ENCODE results near the gene ENPP1. TPM values are rescaled to one million over a fixed set of nuclear protein-coding genes. Genes with fewer than 3 reads are reported as not detected.
"Not testable (repeated sequence)": the region's sequence is repeated elsewhere in the genome, so short reads cannot be mapped to it uniquely, and the experiment has no call there.

Gene ENPP1
- total and polyA plus RNA-seq, 2 donors (not counting 1 experiment from before 2014, with no cell fraction given), result 0.13 to 0.42 TPM

DNA sequence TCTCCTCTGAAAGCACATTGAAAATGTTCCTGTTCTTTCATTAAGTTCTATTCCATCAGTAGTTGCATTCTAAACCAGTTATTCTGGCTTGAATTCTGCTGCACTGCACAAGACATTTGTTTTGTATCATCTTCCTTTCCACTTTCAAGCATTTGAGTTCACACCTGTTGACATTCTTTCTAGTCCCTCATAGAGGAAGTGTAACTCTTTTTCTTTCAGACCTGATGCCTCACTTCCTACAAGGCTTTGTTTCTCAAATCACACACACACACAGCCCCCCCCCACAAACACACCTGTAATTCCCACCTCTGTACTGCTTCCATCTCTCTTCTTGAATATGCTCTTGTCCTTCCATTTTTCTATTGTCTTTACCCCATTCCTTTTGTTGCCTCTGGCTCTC, 92.4 kb downstream of the ENPP1 start:
- H3K4me3 ChIP-seq (ENCODE audit: control extremely low read depth in 1 of 5, extremely low read depth in 1 of 5, insufficient read depth in 1 of 5, low read depth in 2 of 5, low read length in 4 of 5), result no peak overlapping the region
- no peak overlapping the region for H3K4me2 ChIP-seq (replicated peaks; ENCODE audit: low read depth, low read length, poor library complexity, severe bottlenecking)
- CTCF ChIA-PET, result interaction anchor here (1.1 to 1.4 kb wide), 2 partner anchors 10 kb away, joined by 3 to 4 read pairs; no protein-coding TSS in a partner anchor
- no peaks in the 10 kb centered on the region for H3K79me2 ChIP-seq (ENCODE audit: control insufficient read depth, insufficient read depth, low read length)
- TF ChIP-seq, protein P1, sequence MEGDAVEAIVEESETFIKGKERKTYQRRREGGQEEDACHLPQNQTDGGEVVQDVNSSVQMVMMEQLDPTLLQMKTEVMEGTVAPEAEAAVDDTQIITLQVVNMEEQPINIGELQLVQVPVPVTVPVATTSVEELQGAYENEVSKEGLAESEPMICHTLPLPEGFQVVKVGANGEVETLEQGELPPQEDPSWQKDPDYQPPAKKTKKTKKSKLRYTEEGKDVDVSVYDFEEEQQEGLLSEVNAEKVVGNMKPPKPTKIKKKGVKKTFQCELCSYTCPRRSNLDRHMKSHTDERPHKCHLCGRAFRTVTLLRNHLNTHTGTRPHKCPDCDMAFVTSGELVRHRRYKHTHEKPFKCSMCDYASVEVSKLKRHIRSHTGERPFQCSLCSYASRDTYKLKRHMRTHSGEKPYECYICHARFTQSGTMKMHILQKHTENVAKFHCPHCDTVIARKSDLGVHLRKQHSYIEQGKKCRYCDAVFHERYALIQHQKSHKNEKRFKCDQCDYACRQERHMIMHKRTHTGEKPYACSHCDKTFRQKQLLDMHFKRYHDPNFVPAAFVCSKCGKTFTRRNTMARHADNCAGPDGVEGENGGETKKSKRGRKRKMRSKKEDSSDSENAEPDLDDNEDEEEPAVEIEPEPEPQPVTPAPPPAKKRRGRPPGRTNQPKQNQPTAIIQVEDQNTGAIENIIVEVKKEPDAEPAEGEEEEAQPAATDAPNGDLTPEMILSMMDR (IDR thresholded peaks at IDR 0.05), result no peak
- TF ChIP-seq EZH2 (IDR thresholded peaks at IDR 0.05; ENCODE audit: borderline replicate concordance, insufficient read depth, low read depth, low read length, poor library complexity, severe bottlenecking), result no peak
- intact Hi-C loops (cut with micrococcal nuclease), result no loop called here
- ATAC-seq (ENCODE audit: low read depth) (no peak), DNase-seq (no peak)
- POLR2A ChIA-PET, result no interaction called here
- H2AFZ ChIP-seq (ENCODE audit: insufficient read depth, low read depth, low read length, poor library complexity, severe bottlenecking), result no peak overlapping the region
- Mint-ChIP-seq H3K4me3 (no peak overlapping the region), H3K9me3 (ENCODE audit: insufficient read depth) (peaks cover 8% of the 10 kb centered on the region), H3K27me3 (peaks cover 18% of the 10 kb centered on the region), H3K4me1 (peaks cover 6% of the 10 kb centered on the region), H3K27ac (no peak overlapping the region)
- peaks cover 0 to 5% of the 10 kb centered on the region in 2 donors for H3K4me1 ChIP-seq (ENCODE audit: control insufficient read depth in 2 of 2, insufficient read depth in 2 of 2, low read length in 2 of 2)
- no peak overlapping the region for H3K9ac ChIP-seq (ENCODE audit: low read length)
- H3K27ac ChIP-seq (ENCODE audit: low read length in 2 of 2), result no peak overlapping the region
- no peaks in the 10 kb centered on the region for H3K27me3 ChIP-seq (replicated peaks in 1 of 4; ENCODE audit: control extremely low read depth in 1 of 4, control insufficient read depth in 3 of 4, insufficient read depth in 4 of 4, low read length in 3 of 4)
- no peaks in the 10 kb centered on the region for H4K20me1 ChIP-seq (ENCODE audit: control insufficient read depth, insufficient read depth, low read length, poor library complexity, severe bottlenecking)
- peaks cover 0 to 11% (median 5%) of the 10 kb centered on the region in 3 donors for H3K9me3 ChIP-seq (ENCODE audit: control extremely low read depth in 1 of 3, control insufficient read depth in 2 of 3, insufficient read depth in 1 of 3, low read length in 2 of 3)
- no peaks in the 10 kb centered on the region for H3K36me3 ChIP-seq (replicated peaks in 1 of 2; ENCODE audit: control extremely low read depth in 1 of 2, control insufficient read depth in 1 of 2, extremely low read depth in 1 of 2, insufficient read depth in 2 of 2, low read length in 1 of 2)

DNA sequence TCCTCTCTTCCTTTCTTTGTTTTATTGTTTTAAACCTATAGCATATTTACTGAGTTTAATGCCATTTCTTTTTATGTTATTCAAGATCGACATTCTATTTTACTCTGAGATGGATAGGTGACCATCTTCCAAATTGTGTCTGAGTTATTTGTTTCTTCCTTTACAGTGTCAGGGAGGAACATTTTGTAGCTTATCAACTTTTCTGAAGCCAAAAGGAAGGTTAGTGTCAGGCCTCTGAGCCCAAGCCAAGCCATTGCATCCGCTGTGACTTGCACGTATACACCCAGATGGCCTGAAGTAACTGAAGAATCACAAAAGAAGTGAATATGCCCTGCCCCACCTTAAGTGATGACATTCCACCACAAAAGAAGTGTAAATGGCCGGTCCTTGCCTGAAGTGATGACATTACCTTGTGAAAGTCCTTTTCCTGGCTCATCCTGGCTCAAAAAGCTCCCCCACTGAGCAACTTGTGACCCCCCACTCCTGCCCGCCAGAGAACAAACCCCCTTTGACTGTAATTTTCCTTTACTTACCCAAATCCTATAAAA, 93.6 kb downstream of the ENPP1 start:
- H3K27ac Mint-ChIP-seq; ATAC-seq (ENCODE audit: low read depth); H3K27ac ChIP-seq (ENCODE audit: low read length in 2 of 2); DNase-seq; H3K9ac ChIP-seq (ENCODE audit: low read length); H3K4me1 Mint-ChIP-seq; H2AFZ ChIP-seq (ENCODE audit: insufficient read depth, low read depth, low read length, poor library complexity, severe bottlenecking); H3K4me3 ChIP-seq (ENCODE audit: control extremely low read depth in 1 of 5, extremely low read depth in 1 of 5, insufficient read depth in 1 of 5, low read depth in 2 of 5, low read length in 4 of 5); H4K20me1 ChIP-seq (ENCODE audit: control insufficient read depth, insufficient read depth, low read length, poor library complexity, severe bottlenecking); H3K4me1 ChIP-seq (ENCODE audit: control insufficient read depth in 2 of 2, insufficient read depth in 2 of 2, low read length in 2 of 2); H3K9me3 Mint-ChIP-seq (ENCODE audit: insufficient read depth); H3K79me2 ChIP-seq (ENCODE audit: control insufficient read depth, insufficient read depth, low read length); H3K4me3 Mint-ChIP-seq; intact Hi-C loops (cut with micrococcal nuclease); H3K36me3 ChIP-seq (replicated peaks in 1 of 2; ENCODE audit: control extremely low read depth in 1 of 2, control insufficient read depth in 1 of 2, extremely low read depth in 1 of 2, insufficient read depth in 2 of 2, low read length in 1 of 2); H3K27me3 ChIP-seq (replicated peaks in 1 of 4; ENCODE audit: control extremely low read depth in 1 of 4, control insufficient read depth in 3 of 4, insufficient read depth in 4 of 4, low read length in 3 of 4); H3K4me2 ChIP-seq (replicated peaks; ENCODE audit: low read depth, low read length, poor library complexity, severe bottlenecking); POLR2A ChIA-PET: not testable (repeated sequence)
- 97% methylated on average over 4 of the region's 5 CpGs for WGBS (ENCODE audit: insufficient coverage)
- CTCF ChIA-PET, result interaction anchor here (1.4 kb wide), 1 partner anchor 8 kb away, joined by 3 read pairs; no protein-coding TSS in a partner anchor
- H3K9me3 ChIP-seq (ENCODE audit: control extremely low read depth in 1 of 3, control insufficient read depth in 2 of 3, insufficient read depth in 1 of 3, low read length in 2 of 3), result peaks cover 0 to 11% (median 5%) of the 10 kb centered on the region in 3 donors
- H3K27me3 Mint-ChIP-seq, result peaks cover 17% of the 10 kb centered on the region

- H3K27ac ChIP-seq (ENCODE audit: low read length in 2 of 2), result not testable (repeated sequence)
- peaks cover 21% of the 10 kb centered on the region for H3K27me3 Mint-ChIP-seq
These were observed 95.9 kb downstream of the ENPP1 start for GRCh38 chr6:131903734-131904133.

More at GRCh38 chr6:131903734-131904133, 95.9 kb downstream of the ENPP1 start:
- H2AFZ ChIP-seq (ENCODE audit: insufficient read depth, low read depth, low read length, poor library complexity, severe bottlenecking); H3K27me3 ChIP-seq (replicated peaks in 1 of 4; ENCODE audit: control extremely low read depth in 1 of 4, control insufficient read depth in 3 of 4, insufficient read depth in 4 of 4, low read length in 3 of 4); H3K27ac Mint-ChIP-seq; H3K79me2 ChIP-seq (ENCODE audit: control insufficient read depth, insufficient read depth, low read length); H3K36me3 ChIP-seq (replicated peaks in 1 of 2; ENCODE audit: control extremely low read depth in 1 of 2, control insufficient read depth in 1 of 2, extremely low read depth in 1 of 2, insufficient read depth in 2 of 2, low read length in 1 of 2); intact Hi-C loops (cut with micrococcal nuclease); H3K4me3 Mint-ChIP-seq; H3K9ac ChIP-seq (ENCODE audit: low read length); POLR2A ChIA-PET; H4K20me1 ChIP-seq (ENCODE audit: control insufficient read depth, insufficient read depth, low read length, poor library complexity, severe bottlenecking); H3K9me3 Mint-ChIP-seq (ENCODE audit: insufficient read depth); H3K9me3 ChIP-seq (ENCODE audit: control extremely low read depth in 1 of 3, control insufficient read depth in 2 of 3, insufficient read depth in 1 of 3, low read length in 2 of 3); DNase-seq; ATAC-seq (ENCODE audit: low read depth); H3K4me2 ChIP-seq (replicated peaks; ENCODE audit: low read depth, low read length, poor library complexity, severe bottlenecking); H3K4me1 ChIP-seq (ENCODE audit: control insufficient read depth in 2 of 2, insufficient read depth in 2 of 2, low read length in 2 of 2); H3K4me1 Mint-ChIP-seq; H3K4me3 ChIP-seq (ENCODE audit: control extremely low read depth in 1 of 5, extremely low read depth in 1 of 5, insufficient read depth in 1 of 5, low read depth in 2 of 5, low read length in 4 of 5): not testable (repeated sequence)
- WGBS (ENCODE audit: insufficient coverage), result 97% methylated on average over 4 of the region's 12 CpGs
- CTCF ChIA-PET, result interaction anchor here (0.7 kb wide), 1 partner anchor 9 kb away, joined by 3 read pairs; no protein-coding TSS in a partner anchor
